Gastroesophageal sphincter (tissue), 3 donors: Measurements from ENCODE around the gene GRID1.

Experiments
- CTCF ChIP-seq, 4 experiments: fragments of 200-600 bp in 2 of 4; fragments of 450-650 bp in 2 of 4; sonication (generic) in 1 of 4; IDR thresholded peaks; one replicate each; pipeline ENCODE4 v1.5.1; 2017 to 2019; ENCODE audit warnings: antibody characterized with exemption in 4 of 4, mild to moderate bottlenecking in 2 of 4, moderate library complexity in 2 of 4
- POLR2AphosphoS5 ChIP-seq: sonication (generic); formaldehyde crosslinking; IDR thresholded peaks from one replicate; pipeline ENCODE4 v1.6.1; 2017; ENCODE audit warnings: antibody characterized with exemption

- TF ChIP-seq POLR2AphosphoS5 (no peak), CTCF (IDR thresholded peaks at IDR 0.05) (no peak)
These were observed 156.2 kb downstream of the GRID1 start for GRCh38 chr10:86210416-86210815.
